ENCODE results near the gene SLC7A7.

SLC7A7 gene

GRCh38 chr14:22845103-22845394 lies 29.8 kb upstream of the SLC7A7 start:
- TF ChIP-seq, protein P1, sequence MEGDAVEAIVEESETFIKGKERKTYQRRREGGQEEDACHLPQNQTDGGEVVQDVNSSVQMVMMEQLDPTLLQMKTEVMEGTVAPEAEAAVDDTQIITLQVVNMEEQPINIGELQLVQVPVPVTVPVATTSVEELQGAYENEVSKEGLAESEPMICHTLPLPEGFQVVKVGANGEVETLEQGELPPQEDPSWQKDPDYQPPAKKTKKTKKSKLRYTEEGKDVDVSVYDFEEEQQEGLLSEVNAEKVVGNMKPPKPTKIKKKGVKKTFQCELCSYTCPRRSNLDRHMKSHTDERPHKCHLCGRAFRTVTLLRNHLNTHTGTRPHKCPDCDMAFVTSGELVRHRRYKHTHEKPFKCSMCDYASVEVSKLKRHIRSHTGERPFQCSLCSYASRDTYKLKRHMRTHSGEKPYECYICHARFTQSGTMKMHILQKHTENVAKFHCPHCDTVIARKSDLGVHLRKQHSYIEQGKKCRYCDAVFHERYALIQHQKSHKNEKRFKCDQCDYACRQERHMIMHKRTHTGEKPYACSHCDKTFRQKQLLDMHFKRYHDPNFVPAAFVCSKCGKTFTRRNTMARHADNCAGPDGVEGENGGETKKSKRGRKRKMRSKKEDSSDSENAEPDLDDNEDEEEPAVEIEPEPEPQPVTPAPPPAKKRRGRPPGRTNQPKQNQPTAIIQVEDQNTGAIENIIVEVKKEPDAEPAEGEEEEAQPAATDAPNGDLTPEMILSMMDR (IDR thresholded peaks at IDR 0.05), result no peak
- H3K27ac ChIP-seq, result no peak overlapping the region
- H3K4me3 ChIP-seq (ENCODE audit: low read depth in 1 of 2, low read length in 1 of 2), result no peak overlapping the region
- H3K4me1 ChIP-seq (ENCODE audit: control insufficient read depth in 1 of 2, insufficient read depth in 1 of 2, low read depth in 1 of 2, low read length in 1 of 2), result peaks cover 4 to 7% of the 10 kb centered on the region in 2 experiments
- H3K27me3 ChIP-seq, result peaks cover 19% of the 10 kb centered on the region
- no peaks in the 10 kb centered on the region for H3K9me3 ChIP-seq
- H3K36me3 ChIP-seq, result no peaks in the 10 kb centered on the region

DNA sequence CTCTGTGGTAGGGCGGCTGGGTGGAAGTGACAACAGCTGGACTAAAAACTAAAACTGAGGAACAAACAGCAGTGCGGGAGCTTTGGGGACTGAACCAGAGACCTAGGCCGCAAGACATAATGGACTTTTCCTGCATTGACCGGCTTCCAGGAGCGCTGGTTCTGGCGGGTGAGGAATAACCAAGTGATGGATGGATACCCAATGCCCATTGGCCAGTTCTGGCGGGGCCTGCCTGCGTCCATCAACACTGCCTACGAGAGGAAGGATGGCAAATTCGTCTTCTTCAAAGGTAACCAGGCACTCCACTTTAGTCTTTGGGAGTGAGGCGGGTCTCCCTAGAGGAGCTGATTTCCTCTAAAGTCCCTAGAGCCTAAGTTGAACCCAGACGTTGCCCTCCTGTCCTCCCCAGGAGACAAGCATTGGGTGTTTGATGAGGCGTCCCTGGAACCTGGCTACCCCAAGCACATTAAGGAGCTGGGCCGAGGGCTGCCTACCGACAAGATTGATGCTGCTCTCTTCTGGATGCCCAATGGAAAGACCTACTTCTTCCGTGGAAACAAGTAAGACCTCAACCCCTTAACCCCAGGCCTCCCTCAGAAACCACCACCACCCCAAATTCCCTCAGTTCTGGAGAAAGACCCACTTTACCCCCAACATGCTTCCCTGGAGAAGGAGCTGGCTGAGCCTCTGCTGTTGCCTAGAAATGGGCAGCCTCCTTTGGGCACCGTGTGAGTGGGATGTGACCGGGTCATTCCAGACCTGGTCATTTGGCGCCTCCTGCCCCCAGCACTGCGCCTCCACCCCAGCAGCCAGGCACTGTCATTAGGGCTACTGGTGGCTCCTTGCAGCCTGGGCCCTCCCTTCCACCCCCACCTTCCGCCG lies 29.2 kb upstream of the SLC7A7 start:
- Histone ChIP-seq H3K36me3 (no peaks in the 10 kb centered on the region), H3K4me3 (ENCODE audit: low read depth in 1 of 2, low read length in 1 of 2) (no peak overlapping the region), H3K27ac (no peak overlapping the region), H3K4me1 (ENCODE audit: control insufficient read depth in 1 of 2, insufficient read depth in 1 of 2, low read depth in 1 of 2, low read length in 1 of 2) (peaks cover 4 to 7% of the 10 kb centered on the region in 2 experiments), H3K27me3 (peaks cover 20% of the 10 kb centered on the region), H3K9me3 (no peaks in the 10 kb centered on the region)
- TF ChIP-seq, protein P1 (IDR thresholded peaks at IDR 0.05), result no peak

- TF ChIP-seq, protein P1 (IDR thresholded peaks at IDR 0.05), result no peak
- Histone ChIP-seq H3K36me3 (no peaks in the 10 kb centered on the region), H3K27me3 (peaks cover 22% of the 10 kb centered on the region)
Observed at GRCh38 chr14:22843123-22843925, 28.1 kb upstream of the SLC7A7 start.

GRCh38 chr14:22842211-22843122 lies 27.2 kb upstream of the SLC7A7 start:
- Histone ChIP-seq H3K9me3 (no peaks in the 10 kb centered on the region), H3K27ac (no peak overlapping the region), H3K4me1 (ENCODE audit: control insufficient read depth in 1 of 2, insufficient read depth in 1 of 2, low read depth in 1 of 2, low read length in 1 of 2) (peaks cover 2 to 3% of the 10 kb centered on the region in 2 experiments), H3K27me3 (peaks cover 22% of the 10 kb centered on the region), H3K36me3 (no peaks in the 10 kb centered on the region), H3K4me3 (ENCODE audit: low read depth in 1 of 2, low read length in 1 of 2) (no peak overlapping the region)
- TF ChIP-seq, protein P1 (IDR thresholded peaks at IDR 0.05), result no peak

More at GRCh38 chr14:22843123-22843925, 28.1 kb upstream of the SLC7A7 start:
- H3K27ac ChIP-seq, result no peak overlapping the region
- no peak overlapping the region for H3K4me3 ChIP-seq (ENCODE audit: low read depth in 1 of 2, low read length in 1 of 2)
- H3K4me1 ChIP-seq (ENCODE audit: control insufficient read depth in 1 of 2, insufficient read depth in 1 of 2, low read depth in 1 of 2, low read length in 1 of 2), result peaks cover 4 to 7% of the 10 kb centered on the region in 2 experiments
- H3K9me3 ChIP-seq, result no peaks in the 10 kb centered on the region

- Histone ChIP-seq H3K27me3 (peaks cover 28% of the 10 kb centered on the region), H3K27ac (no peak overlapping the region), H3K4me3 (ENCODE audit: low read depth in 1 of 2, low read length in 1 of 2) (no peak overlapping the region), H3K4me1 (ENCODE audit: control insufficient read depth in 1 of 2, insufficient read depth in 1 of 2, low read depth in 1 of 2, low read length in 1 of 2) (peaks cover 9 to 10% of the 10 kb centered on the region in 2 experiments), H3K9me3 (no peaks in the 10 kb centered on the region), H3K36me3 (no peaks in the 10 kb centered on the region)
- TF ChIP-seq, protein P1 (IDR thresholded peaks at IDR 0.05), result no peak
Observed at GRCh38 chr14:22841769-22842168, 26.5 kb upstream of the SLC7A7 start.
